Activated B cell treated with CpG ODN at 0.5 μM for 24 hours (primary cell): ENCODE measurements around the gene STK38L. TPM values are rescaled to one million over a fixed set of nuclear protein-coding genes. Genes with fewer than 3 reads are reported as not detected.
A peak's percentile ranks its signal among the peaks of the same experiment; 100 is the strongest.

Experiments used
- ATAC-seq: fragments of 200-7000 bp; cut with Tn5 transposase; one replicate; pipeline ENCODE4 v1.10.0; 2021; ENCODE audit warnings: low read depth, mild to moderate bottlenecking, moderate library complexity
- CTCF ChIA-PET: fragments of 350-600 bp; sonication (Branson Sonifier 250); formaldehyde crosslinking; loops from one replicate; lab custom pipeline; 2021; ENCODE audit warnings: antibody characterized with exemption; lab: Charles Lee
- POLR2A ChIA-PET: fragments of 350-600 bp; sonication (Branson Sonifier 250); formaldehyde crosslinking; loops from one replicate; lab custom pipeline; 2021; ENCODE audit warnings: antibody characterized with exemption; lab: Charles Lee
- DNase-seq: peaks from one replicate; pipeline ENCODE4 v3.0.0; 2022
- H3K27ac Mint-ChIP-seq: one replicate; pipeline ENCODE4 v1.8.0; 2020; ENCODE audit warnings: mixed read lengths
- H3K27me3 Mint-ChIP-seq: one replicate; pipeline ENCODE4 v1.8.0; 2021; ENCODE audit warnings: mixed read lengths
- H3K36me3 Mint-ChIP-seq: one replicate; pipeline ENCODE4 v1.8.0; 2021; ENCODE audit warnings: low read depth, mixed read lengths
- H3K4me1 Mint-ChIP-seq: one replicate; pipeline ENCODE4 v1.8.0; 2021; ENCODE audit warnings: mixed read lengths
- H3K4me3 Mint-ChIP-seq: one replicate; pipeline ENCODE4 v1.8.0; 2020; ENCODE audit warnings: mild to moderate bottlenecking, mixed read lengths
- H3K9me3 Mint-ChIP-seq: one replicate; pipeline ENCODE4 v1.8.0; 2020; ENCODE audit warnings: mixed read lengths
- intact Hi-C: fragments of 100-400 bp; cut with micrococcal nuclease; formaldehyde crosslinking; loops from one replicate; pipeline ENCODE4 v1.15.1; 2024
- total RNA-seq: library from RNA; stranded (reverse); gene quantifications from 2 replicates; pipeline ENCODE4 v1.2.3, GENCODE V29; 2022
- TF ChIP-seq, protein P1 (sequence below): fragments of 200-600 bp; IDR thresholded peaks from one replicate; pipeline ENCODE4 v1.8.0; 2022; ENCODE audit warnings: antibody characterized with exemption, mild to moderate bottlenecking

The STK38L gene
- total RNA-seq, 1 donor from 2014 or later, result 26.3 TPM

DNA sequence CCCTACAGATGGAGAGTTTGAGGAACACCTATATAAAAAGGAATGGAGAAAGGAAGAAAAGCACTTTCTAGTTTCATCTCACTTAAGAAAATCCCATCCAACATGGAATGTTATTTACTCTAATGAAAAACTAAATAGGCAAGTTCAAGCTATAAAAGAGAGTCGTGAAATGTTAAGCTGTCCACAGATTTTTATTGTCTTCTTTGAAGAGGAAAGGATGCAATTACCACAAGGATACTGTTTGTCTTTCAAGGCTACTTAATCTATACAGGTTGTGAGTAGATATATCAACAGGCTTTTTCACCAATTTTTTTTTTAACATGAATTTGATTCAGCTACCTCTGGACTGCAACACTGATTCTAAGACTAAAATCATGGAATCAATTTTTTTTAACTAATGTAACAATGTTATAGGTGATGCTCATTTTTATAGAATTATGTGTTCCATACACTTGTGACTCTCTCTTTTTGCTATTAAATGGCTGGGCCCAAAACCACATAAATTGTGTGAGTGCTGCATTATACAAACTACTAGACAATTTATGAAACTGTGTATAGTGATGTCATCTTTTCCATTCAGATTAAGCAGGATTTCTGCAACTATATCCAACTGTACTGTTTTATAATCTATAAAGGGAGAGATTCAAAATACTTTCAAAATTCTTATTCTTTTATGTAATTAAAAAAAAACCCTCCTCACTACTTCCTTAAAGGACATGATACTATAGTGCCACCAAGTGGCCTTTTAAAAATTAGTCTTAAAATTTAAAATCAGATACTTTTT is 61.8 kb downstream of the STK38L start:
- DNase-seq (no peak), ATAC-seq (peak; percentile 34)
- TF ChIP-seq, protein P1, sequence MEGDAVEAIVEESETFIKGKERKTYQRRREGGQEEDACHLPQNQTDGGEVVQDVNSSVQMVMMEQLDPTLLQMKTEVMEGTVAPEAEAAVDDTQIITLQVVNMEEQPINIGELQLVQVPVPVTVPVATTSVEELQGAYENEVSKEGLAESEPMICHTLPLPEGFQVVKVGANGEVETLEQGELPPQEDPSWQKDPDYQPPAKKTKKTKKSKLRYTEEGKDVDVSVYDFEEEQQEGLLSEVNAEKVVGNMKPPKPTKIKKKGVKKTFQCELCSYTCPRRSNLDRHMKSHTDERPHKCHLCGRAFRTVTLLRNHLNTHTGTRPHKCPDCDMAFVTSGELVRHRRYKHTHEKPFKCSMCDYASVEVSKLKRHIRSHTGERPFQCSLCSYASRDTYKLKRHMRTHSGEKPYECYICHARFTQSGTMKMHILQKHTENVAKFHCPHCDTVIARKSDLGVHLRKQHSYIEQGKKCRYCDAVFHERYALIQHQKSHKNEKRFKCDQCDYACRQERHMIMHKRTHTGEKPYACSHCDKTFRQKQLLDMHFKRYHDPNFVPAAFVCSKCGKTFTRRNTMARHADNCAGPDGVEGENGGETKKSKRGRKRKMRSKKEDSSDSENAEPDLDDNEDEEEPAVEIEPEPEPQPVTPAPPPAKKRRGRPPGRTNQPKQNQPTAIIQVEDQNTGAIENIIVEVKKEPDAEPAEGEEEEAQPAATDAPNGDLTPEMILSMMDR, result peak; percentile 49
- H3K27me3 Mint-ChIP-seq, result no peaks in the 10 kb centered on the region
- H3K9me3 Mint-ChIP-seq, result no peaks in the 10 kb centered on the region
- CTCF ChIA-PET, result interaction anchor here (0.6 to 4.7 kb wide), 46 partner anchors 9 to 665 kb away, joined by 3 to 58 read pairs (median 3); partner anchors contain the start of genes MED21 and TM7SF3
- H3K4me1 Mint-ChIP-seq, result no peaks in the 10 kb centered on the region
- no peak overlapping the region for H3K4me3 Mint-ChIP-seq
- H3K27ac Mint-ChIP-seq, result no peak overlapping the region
- intact Hi-C loops, result loop anchor here (1.0 to 5.0 kb wide), 6 partner anchors 164 to 453 kb away; partner anchors contain the start of genes FGFR1OP2 and INTS13
- POLR2A ChIA-PET, result interaction anchor here (1.0 to 2.0 kb wide), 3 partner anchors 61 to 290 kb away, joined by 3 to 9 read pairs (median 7); partner anchors contain the start of genes MED21 and STK38L
- peaks cover 29% of the 10 kb centered on the region for H3K36me3 Mint-ChIP-seq

DNA sequence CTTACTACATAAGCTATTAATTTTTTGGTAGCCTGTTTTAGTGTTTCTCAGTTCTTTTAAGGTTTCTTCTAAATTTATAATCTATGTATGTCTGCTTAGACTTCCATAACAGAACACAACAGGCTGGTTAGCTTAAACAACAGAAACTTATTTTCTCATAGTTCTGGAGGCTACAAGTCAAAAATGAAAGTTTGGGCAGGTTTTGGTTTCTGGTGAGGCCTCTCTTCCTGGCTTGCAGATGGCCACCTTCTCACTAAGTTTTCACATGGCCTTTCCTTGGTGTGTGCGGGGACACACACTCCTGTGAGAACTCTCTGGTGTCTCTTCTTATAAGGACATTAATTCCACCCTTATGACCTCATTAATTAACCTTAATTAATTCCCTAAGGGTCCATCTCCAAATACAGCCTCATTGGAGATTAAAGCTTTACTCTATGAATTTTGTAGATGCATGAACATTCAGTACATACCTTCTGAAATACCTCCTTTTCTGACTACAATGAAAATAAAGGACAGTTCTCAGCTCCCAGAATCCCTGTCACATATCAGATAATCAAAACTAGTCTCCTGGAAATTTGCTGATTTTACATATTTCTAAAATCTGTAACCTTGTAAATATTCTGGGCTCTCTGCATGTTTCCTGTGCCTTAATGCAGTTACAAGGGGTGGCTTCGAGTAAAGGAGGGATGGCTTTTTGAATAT is 65.4 kb downstream of the STK38L start:
- H3K36me3 Mint-ChIP-seq, result peaks cover 36% of the 10 kb centered on the region
- no peak for ATAC-seq
- no peaks in the 10 kb centered on the region for H3K9me3 Mint-ChIP-seq
- TF ChIP-seq, protein P1, result no peak
- no peak for DNase-seq
- no peak overlapping the region for H3K27ac Mint-ChIP-seq
- ChIA-PET CTCF (interaction anchor here (1.2 to 1.4 kb wide), 2 partner anchors 10 to 424 kb away, joined by 3 read pairs; no protein-coding TSS in a partner anchor), POLR2A (no interaction called here)
- H3K27me3 Mint-ChIP-seq, result no peaks in the 10 kb centered on the region
- H3K4me1 Mint-ChIP-seq, result no peaks in the 10 kb centered on the region
- no peak overlapping the region for H3K4me3 Mint-ChIP-seq
- intact Hi-C loops, result loop anchor here (5.0 kb wide), 1 partner anchor 372 kb away; the partner anchor contains the start of genes FGFR1OP2 and INTS13

DNA sequence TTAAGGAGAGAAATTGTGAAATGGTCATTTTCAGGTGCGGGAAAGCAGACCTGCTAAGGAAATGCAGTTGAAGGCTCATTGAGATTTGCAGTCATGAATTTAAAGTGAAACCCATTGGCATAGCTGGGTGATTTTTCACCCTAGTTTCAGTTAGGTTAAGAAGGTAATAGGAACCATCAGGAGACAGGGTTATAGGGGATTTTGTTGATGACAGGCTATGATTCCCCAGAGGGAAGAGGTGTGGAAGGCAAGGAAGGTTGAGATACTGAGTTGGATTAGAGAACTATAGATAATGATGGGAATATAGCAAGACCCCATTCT is 65.9 kb downstream of the STK38L start:
- POLR2A ChIA-PET, result no interaction called here
- H3K4me1 Mint-ChIP-seq, result no peaks in the 10 kb centered on the region
- ATAC-seq (no peak), DNase-seq (no peak)
- intact Hi-C loops, result loop anchor here (5.0 kb wide), 1 partner anchor 373 kb away; the partner anchor contains the start of genes FGFR1OP2 and INTS13
- TF ChIP-seq, protein P1, result no peak
- no peaks in the 10 kb centered on the region for H3K9me3 Mint-ChIP-seq
- H3K36me3 Mint-ChIP-seq, result peaks cover 41% of the 10 kb centered on the region
- H3K4me3 Mint-ChIP-seq, result no peak overlapping the region
- CTCF ChIA-PET, result interaction anchor here (0.7 kb wide), 1 partner anchor 150 kb away, joined by 3 read pairs; no protein-coding TSS in a partner anchor
- no peaks in the 10 kb centered on the region for H3K27me3 Mint-ChIP-seq
- H3K27ac Mint-ChIP-seq, result no peak overlapping the region

DNA sequence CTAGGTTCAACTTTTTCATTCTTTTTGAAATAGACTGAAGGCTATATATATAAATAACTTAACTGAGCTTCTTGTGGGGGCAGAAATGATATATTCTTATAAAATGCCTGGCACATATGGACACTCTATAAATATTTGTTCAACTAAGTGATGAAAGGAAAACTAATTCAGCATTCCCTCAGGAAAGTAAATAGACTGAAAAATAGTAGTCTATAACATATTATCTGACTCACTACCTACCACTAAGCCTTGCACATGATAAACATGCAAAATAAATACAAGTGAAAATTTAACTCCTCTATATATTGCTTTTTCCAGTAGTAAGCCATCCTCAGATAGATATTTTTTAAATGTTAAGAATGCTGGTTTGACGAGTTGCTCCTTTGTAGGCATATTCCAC is 72.9 kb downstream of the STK38L start:
- no peaks in the 10 kb centered on the region for H3K4me1 Mint-ChIP-seq
- H3K4me3 Mint-ChIP-seq, result no peak overlapping the region
- H3K27me3 Mint-ChIP-seq, result no peaks in the 10 kb centered on the region
- CTCF ChIA-PET, result interaction anchor here (0.8 kb wide), 2 partner anchors 10 to 14 kb away, joined by 3 read pairs; no protein-coding TSS in a partner anchor
- H3K27ac Mint-ChIP-seq, result no peak overlapping the region
- H3K9me3 Mint-ChIP-seq, result no peaks in the 10 kb centered on the region
- TF ChIP-seq, protein P1, result no peak
- no peak for ATAC-seq
- H3K36me3 Mint-ChIP-seq, result peaks cover 52% of the 10 kb centered on the region
- no peak for DNase-seq
- intact Hi-C loops, result no loop called here
- POLR2A ChIA-PET, result no interaction called here
